Endometrial microvascular endothelial cells (primary cell): Measurements from ENCODE around the gene XRCC2. TPM values are rescaled to one million over a fixed set of nuclear protein-coding genes. Genes with fewer than 3 reads are reported as not detected.
"Not testable (repeated sequence)": the region's sequence is repeated elsewhere in the genome, so short reads cannot be mapped to it uniquely, and the experiment has no call there.

ENCODE experiments used
- in situ Hi-C: cut with HindIII; loops from 2 replicates; pipeline ENCODE4 v1.10.0; 2017; ENCODE audit warnings: low sequenced_read_pairs, low pct_unique_long_range_greater_than_20kb; ENCODE audit errors: inconsistent ontology term
- total RNA-seq: library from RNA; depleted of rRNA; stranded (reverse); fragments of >200 nt; gene quantifications from one replicate; pipeline ENCODE4 v1.2.3, GENCODE V29; 2015; ENCODE audit errors: inconsistent ontology term

XRCC2 gene
- total RNA-seq, 1 donor from 2014 or later = 5.7 TPM

DNA sequence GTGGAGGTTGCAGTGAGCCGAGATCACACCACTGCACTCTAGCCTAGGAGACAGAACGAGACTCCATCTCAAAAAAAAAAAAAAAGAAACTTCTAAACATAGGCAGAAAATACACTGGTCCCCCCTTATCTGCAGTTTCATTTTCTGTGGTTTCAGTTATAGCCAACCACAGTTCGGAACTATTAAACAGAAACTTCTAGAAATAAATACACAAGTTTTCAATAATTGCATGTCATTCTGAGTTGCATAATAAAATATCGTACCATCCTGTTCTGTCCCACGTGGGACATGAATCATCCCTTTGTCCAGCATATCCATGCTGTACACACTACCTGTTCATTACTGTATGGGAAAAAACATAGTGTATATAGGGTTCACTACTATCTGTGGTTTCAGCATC lies 8.0 kb downstream of the XRCC2 start:
- in situ Hi-C loops = no loop called here

DNA sequence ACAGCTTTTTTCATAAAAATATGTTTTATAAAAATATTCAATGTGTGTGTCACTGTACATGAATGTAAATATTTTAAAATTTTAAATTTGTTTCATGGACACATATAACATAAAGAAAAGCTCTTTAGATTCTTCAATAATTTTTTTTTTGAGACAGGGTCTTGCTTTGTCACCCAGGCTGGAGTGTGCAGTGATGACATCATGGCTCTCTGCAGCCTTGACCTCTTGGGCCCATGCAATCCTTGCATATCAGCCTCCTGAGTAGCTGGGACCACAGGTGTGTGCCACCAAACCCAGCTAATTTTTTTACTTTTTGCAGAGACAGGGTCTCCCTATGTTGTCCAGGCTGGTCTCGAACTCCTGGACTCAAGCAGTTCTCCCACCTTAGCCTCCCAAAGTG lies 9.9 kb downstream of the XRCC2 start:
- in situ Hi-C loops = no loop called here

DNA sequence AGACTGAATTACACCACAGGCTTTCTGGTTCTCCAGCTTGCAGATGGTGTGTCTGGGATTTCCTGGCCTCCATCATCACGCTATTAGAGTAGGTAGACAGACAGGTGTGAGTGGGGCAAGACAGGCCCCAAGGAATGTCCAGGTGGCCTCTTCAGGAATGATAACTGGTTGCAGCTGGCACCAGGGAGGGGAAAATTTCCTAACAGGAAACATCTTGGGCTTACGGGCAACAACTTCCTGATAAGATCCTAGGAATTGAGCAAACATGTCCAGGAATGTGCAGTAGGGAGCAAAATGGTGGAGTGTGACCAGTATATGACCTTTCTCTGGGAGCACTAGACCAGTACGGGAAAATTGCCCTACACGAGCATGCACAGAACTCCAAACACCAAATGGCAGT lies 11.3 kb downstream of the XRCC2 start:
- in situ Hi-C loops = no loop called here

- in situ Hi-C loops = no loop called here
Observed at GRCh38 chr7:152663931-152664330, 12.0 kb downstream of the XRCC2 start.

- in situ Hi-C loops = no loop called here
Observed at GRCh38 chr7:152663148-152663740, 12.7 kb downstream of the XRCC2 start.

DNA sequence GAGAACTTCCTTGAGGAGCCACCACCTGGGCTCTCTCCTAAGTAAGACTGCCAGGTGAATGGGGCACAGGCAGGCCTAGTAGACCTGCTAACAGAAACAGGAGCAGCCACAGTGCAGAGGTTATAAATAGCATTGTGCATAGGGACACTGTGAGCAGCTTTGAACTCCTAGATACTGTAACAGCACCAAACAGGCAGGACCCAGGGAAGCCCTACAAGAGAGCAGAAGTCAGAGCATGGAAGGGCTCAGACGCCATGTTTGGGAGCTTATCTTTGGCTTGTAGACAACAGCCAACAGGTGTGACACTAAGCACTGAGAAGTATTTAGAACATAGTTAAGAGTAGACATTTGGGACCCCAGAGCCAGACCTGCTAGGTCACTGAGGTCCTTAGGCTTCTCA lies 14.5 kb downstream of the XRCC2 start:
- in situ Hi-C loops = no loop called here

- in situ Hi-C loops = no loop called here
Observed at GRCh38 chr7:152660021-152660420, 15.9 kb downstream of the XRCC2 start.

DNA sequence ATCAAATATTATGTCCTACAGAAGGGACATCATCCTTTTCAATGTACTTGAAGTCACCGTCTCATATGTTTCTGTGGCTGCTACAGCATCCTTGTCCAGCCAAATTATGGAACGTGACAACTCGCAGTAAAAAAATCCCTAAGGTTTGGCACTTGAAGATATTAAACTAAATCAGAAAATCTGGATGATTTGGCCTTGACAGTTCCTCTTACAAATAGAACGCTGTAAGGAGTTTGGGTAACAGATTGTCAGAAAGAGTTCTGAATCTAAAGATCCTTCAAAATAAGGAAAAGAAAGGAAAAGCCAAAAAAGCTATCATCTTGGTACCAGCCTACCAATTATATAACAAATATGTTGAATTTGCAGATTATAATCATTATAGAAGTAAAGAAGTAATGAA lies 21.0 kb downstream of the XRCC2 start:
- in situ Hi-C loops = no loop called here

DNA sequence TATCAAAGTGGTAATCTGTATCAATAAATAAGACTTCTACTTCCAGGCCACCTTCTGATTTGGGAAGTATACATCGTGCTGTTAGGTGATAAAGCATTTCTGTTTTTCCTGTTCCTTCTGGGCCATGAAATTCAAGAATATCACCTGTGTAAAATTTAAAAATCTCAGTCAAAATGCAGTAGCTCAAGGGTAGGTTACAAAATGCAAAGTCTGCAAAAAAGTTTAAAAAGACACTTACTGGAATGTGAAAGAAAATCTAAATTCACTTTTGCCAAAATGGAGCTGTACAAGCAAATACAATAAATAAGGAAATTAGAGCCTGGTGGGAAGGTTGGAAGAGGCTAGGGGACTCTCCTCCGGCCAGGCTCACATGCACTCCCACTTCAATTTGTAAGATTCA lies 26.7 kb downstream of the XRCC2 start:
- in situ Hi-C loops = no loop called here

DNA sequence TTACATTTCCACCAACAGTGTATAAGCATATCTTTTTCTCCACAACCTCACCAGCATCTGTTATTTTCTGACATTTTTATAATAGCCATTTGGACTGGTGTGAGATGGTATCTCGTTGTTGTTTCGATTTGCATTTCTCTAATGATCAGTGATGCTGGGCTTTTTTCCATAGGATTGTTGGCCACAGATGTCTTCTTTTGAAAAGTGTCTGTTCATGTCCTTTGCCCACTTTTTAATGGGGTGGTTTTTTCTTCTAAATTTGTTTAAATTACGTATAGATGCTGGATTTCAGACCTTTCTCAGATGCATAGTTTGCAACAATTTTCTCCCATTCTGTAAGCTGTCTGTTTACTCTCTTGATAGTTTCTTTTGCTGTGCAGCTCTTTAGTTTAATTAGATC lies 28.9 kb downstream of the XRCC2 start:
- in situ Hi-C loops = no loop called here

- in situ Hi-C loops = not testable (repeated sequence)
Observed at GRCh38 chr7:152646579-152646978, 29.4 kb downstream of the XRCC2 start.

GRCh38 chr7:152643979-152644559 lies 31.9 kb downstream of the XRCC2 start:
- in situ Hi-C loops = no loop called here

DNA sequence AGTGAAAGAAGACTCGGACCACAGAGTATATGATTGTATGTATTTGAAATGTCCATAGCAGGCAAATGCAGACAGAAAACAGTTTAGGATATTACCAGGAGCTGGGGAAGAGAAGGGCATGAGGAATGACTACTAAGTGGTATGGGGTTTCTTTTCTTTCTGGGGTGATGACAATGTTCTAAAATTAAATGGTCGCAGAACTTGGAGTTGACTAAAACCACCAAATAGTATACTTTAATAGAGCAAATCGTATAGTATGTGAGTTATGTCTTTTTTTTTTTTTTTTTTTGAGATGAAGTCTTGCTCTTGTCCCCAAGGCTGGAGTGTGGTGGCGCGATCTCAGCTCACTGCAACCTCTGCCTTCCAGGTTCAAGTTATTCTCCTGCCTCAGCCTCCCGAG lies 34.6 kb downstream of the XRCC2 start:
- in situ Hi-C loops = no loop called here

DNA sequence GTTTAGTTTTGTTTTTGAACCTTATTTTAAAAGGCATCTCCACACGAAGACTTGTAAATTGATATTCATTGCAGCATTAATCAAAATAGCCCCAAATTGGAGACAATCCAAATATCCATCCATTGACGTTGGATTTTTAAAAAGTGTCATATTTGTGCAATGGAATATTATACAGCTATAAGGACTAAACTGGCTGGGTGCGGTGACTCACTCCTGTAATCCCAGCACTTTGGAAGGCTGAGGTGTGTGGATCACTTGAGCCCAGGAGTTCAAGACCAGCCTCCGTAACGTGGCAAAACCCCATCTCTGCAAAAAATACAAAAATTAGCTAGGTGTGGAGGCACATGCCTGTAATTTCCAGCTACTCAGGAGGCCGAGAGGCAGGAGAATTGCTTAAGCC lies 35.1 kb downstream of the XRCC2 start:
- in situ Hi-C loops = no loop called here

- in situ Hi-C loops = no loop called here
Observed at GRCh38 chr7:152637920-152638580, 37.9 kb downstream of the XRCC2 start.

DNA sequence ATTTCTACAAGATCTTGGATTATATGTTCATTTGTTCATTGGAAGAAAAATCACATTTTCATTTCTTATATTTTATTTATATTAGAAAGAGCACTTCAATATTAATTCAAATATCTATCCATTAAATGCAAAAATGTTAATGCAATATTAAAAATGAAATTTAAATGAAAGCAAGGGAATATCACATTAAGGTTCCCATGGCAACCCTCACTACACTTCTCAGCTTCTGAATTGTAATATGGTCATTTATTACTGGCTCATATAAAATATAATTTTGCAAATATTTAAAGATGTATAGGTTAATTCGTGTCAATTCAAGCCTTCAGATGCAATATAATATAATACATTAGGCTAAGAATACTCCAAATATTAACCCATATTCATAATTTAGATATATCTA lies 38.8 kb downstream of the XRCC2 start:
- in situ Hi-C loops = no loop called here

DNA sequence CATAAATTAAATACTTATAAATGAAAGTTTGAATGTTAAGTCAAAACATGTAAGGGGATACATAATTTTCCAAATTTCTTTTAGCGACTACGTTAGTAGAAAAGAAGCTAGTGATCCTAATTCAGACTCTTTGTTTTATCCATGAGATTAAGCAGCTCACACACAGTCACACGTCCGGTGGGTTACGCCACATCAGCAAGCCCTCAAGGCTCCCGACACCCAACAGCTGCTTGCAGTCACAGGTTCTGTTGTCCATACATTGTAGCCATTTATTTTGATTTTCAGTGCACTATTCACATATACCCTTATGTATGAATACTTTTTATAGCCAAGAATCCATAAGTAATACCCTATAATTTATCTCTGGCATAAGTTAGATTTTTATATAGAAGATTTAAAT lies 39.5 kb downstream of the XRCC2 start:
- in situ Hi-C loops = no loop called here

DNA sequence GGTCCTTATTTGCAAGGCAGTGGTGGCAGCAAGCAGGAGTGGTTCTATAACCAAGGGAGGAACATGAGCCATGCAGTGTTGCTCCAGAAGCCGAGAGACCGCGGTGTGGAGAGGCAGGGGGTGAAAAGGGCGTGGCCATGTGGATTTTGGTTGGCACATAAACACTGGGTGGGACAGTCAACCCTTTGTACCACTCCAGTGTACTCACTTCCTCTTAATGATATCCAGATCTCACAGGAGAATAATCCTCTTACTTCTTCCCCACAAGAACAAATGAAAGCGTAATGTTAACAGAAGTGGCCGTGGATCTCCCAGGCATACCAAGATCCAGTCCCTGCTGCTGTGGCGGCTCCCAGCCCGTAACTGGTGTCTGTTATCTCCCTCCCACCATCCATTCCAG lies 42.4 kb downstream of the XRCC2 start:
- in situ Hi-C loops = no loop called here

- in situ Hi-C loops = no loop called here
Observed at GRCh38 chr7:152633072-152633471, 42.9 kb downstream of the XRCC2 start.

GRCh38 chr7:152628772-152629171 lies 47.2 kb downstream of the XRCC2 start:
- in situ Hi-C loops = not testable (repeated sequence)

GRCh38 chr7:152624228-152624627 lies 51.7 kb downstream of the XRCC2 start:
- in situ Hi-C loops = no loop called here
